Measurements from ENCODE around the gene TRIM24.

DNA sequence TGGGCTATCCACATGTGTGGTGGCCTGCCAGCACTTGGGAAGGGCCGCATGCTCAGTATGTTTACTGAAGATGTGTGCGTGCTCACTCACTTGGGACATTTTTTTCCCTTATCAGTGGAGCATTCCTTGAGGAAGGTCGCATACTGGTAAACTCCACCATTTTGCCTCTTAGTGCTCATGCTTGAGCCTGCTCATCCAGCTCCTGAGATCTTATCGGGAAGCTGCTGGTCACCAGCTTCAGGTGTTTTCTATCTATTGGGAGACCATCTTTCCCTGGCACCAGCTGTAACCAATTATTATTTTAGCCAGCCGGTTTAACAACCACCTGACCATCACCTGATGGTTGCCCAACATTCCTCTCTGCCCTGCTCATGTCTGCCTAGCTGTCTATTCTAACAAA is 35.0 kb upstream of the TRIM24 start:
- no peak for TF ChIP-seq CTCF (IDR thresholded peaks at IDR 0.05; ENCODE audit: low read depth, low read length, missing input control)
- TF ChIP-seq GABPA (IDR thresholded peaks at IDR 0.05 in 1 of 2, conservative IDR thresholded peaks at IDR 0.05 in 1 of 2), result no peak
- no peak for TF ChIP-seq RAD21 (IDR thresholded peaks at IDR 0.05)
- no peak for TF ChIP-seq TAF1 (conservative IDR thresholded peaks at IDR 0.05)
- TF ChIP-seq, protein P1, sequence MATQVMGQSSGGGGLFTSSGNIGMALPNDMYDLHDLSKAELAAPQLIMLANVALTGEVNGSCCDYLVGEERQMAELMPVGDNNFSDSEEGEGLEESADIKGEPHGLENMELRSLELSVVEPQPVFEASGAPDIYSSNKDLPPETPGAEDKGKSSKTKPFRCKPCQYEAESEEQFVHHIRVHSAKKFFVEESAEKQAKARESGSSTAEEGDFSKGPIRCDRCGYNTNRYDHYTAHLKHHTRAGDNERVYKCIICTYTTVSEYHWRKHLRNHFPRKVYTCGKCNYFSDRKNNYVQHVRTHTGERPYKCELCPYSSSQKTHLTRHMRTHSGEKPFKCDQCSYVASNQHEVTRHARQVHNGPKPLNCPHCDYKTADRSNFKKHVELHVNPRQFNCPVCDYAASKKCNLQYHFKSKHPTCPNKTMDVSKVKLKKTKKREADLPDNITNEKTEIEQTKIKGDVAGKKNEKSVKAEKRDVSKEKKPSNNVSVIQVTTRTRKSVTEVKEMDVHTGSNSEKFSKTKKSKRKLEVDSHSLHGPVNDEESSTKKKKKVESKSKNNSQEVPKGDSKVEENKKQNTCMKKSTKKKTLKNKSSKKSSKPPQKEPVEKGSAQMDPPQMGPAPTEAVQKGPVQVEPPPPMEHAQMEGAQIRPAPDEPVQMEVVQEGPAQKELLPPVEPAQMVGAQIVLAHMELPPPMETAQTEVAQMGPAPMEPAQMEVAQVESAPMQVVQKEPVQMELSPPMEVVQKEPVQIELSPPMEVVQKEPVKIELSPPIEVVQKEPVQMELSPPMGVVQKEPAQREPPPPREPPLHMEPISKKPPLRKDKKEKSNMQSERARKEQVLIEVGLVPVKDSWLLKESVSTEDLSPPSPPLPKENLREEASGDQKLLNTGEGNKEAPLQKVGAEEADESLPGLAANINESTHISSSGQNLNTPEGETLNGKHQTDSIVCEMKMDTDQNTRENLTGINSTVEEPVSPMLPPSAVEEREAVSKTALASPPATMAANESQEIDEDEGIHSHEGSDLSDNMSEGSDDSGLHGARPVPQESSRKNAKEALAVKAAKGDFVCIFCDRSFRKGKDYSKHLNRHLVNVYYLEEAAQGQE (IDR thresholded peaks at IDR 0.05), result no peak
- TF ChIP-seq FOXA1 (IDR thresholded peaks at IDR 0.05), result no peak
- TF ChIP-seq, protein P2, sequence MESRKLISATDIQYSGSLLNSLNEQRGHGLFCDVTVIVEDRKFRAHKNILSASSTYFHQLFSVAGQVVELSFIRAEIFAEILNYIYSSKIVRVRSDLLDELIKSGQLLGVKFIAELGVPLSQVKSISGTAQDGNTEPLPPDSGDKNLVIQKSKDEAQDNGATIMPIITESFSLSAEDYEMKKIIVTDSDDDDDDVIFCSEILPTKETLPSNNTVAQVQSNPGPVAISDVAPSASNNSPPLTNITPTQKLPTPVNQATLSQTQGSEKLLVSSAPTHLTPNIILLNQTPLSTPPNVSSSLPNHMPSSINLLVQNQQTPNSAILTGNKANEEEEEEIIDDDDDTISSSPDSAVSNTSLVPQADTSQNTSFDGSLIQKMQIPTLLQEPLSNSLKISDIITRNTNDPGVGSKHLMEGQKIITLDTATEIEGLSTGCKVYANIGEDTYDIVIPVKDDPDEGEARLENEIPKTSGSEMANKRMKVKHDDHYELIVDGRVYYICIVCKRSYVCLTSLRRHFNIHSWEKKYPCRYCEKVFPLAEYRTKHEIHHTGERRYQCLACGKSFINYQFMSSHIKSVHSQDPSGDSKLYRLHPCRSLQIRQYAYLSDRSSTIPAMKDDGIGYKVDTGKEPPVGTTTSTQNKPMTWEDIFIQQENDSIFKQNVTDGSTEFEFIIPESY (IDR thresholded peaks at IDR 0.05), result no peak
- no peak for TF ChIP-seq JUND (IDR thresholded peaks at IDR 0.05)
- no peak for TF ChIP-seq EGR1 (IDR thresholded peaks at IDR 0.05; ENCODE audit: low read depth in 2 of 2)
- TF ChIP-seq FOXA2 (IDR thresholded peaks at IDR 0.05), result no peak
- TF ChIP-seq, protein P3, sequence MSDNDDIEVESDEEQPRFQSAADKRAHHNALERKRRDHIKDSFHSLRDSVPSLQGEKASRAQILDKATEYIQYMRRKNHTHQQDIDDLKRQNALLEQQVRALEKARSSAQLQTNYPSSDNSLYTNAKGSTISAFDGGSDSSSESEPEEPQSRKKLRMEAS (IDR thresholded peaks at IDR 0.05), result no peak
- TF ChIP-seq YY1 (IDR thresholded peaks at IDR 0.05), result no peak
- TF ChIP-seq RXRA (IDR thresholded peaks at IDR 0.05), result no peak
- TF ChIP-seq SP1 (IDR thresholded peaks at IDR 0.05), result no peak

Measured in liver (tissue), 3 donors.